Caco-2 (cell line): ENCODE data around the gene HOTAIR. TPM values are rescaled to one million over a fixed set of nuclear protein-coding genes. Genes with fewer than 3 reads are reported as not detected.
A peak's percentile ranks its signal among the peaks of the same experiment; 100 is the strongest.

Experiments used
- BruUV-seq: library from RNA; stranded (reverse); fragments of 400-500 nt; replicated peaks from 2 replicates; lab custom pipeline; 2021; lab: Mats Ljungman, UMichigan
- CTCF ChIA-PET: fragments of 300-600 bp; sonication (Branson Sonifier 250); formaldehyde crosslinking; loops from one replicate; lab custom pipeline; 2022; ENCODE audit warnings: antibody characterized with exemption; lab: Charles Lee
- POLR2A ChIA-PET: fragments of 300-600 bp; sonication (Branson Sonifier 250); formaldehyde crosslinking; loops from one replicate; lab custom pipeline; 2022; ENCODE audit warnings: antibody characterized with exemption; lab: Charles Lee
- DNase-seq, 2 experiments: peaks; one replicate each; pipeline versions ENCODE4 v3.0.0 to v3.0.0-alpha.2; 2020 to 2022
- H3K27me3 ChIP-seq: replicated peaks from 2 replicates; pipeline ENCODE4 v1.6.0; 2011; ENCODE audit warnings: low read length; ENCODE audit not compliant: control insufficient read depth, insufficient read depth
- H3K36me3 ChIP-seq: 2 replicates; pipeline ENCODE4 v1.5.1; 2011; ENCODE audit warnings: low read length; ENCODE audit not compliant: control insufficient read depth, insufficient read depth
- H3K4me1 ChIP-seq: fragments of 250-450 bp; sonication (Bioruptor Pico); 2 replicates; pipeline ENCODE4 v1.5.1; 2020; ENCODE audit warnings: mild to moderate bottlenecking
- H3K4me3 ChIP-seq: 2 replicates; pipeline ENCODE4 v1.5.1; 2011; ENCODE audit warnings: low read depth, mild to moderate bottlenecking, control low read depth, low read length
- H3K9me3 ChIP-seq: fragments of 250-450 bp; sonication (Bioruptor Pico); 2 replicates; pipeline ENCODE4 v1.5.1; 2020; ENCODE audit warnings: mild to moderate bottlenecking, moderate library complexity
- H3K27ac Mint-ChIP-seq: one replicate; pipeline ENCODE4 v1.8.0; 2022; ENCODE audit warnings: mixed read lengths; ENCODE audit not compliant: unreplicated experiment
- H3K27me3 Mint-ChIP-seq: one replicate; pipeline ENCODE4 v1.8.0; 2022; ENCODE audit warnings: mixed read lengths; ENCODE audit not compliant: insufficient read depth, unreplicated experiment
- H3K36me3 Mint-ChIP-seq: one replicate; pipeline ENCODE4 v1.8.0; 2022; ENCODE audit warnings: mild to moderate bottlenecking, mixed read lengths; ENCODE audit not compliant: insufficient read depth, unreplicated experiment
- H3K4me1 Mint-ChIP-seq: one replicate; pipeline ENCODE4 v1.8.0; 2022; ENCODE audit warnings: low read depth, mixed read lengths; ENCODE audit not compliant: unreplicated experiment
- H3K4me3 Mint-ChIP-seq: one replicate; pipeline ENCODE4 v1.8.0; 2022; ENCODE audit warnings: mild to moderate bottlenecking, moderate library complexity, mixed read lengths; ENCODE audit not compliant: unreplicated experiment
- H3K9me3 Mint-ChIP-seq: one replicate; pipeline ENCODE4 v1.8.0; 2022; ENCODE audit warnings: mixed read lengths; ENCODE audit not compliant: unreplicated experiment
- CTCF ChIP-seq, 2 experiments: fragments of 200-600 bp in 1 of 2; IDR thresholded peaks; 1 replicate in 1 of 2; 2 replicates in 1 of 2; pipeline versions ENCODE4 v1.5.1 to v1.8.0; 2011 to 2022; ENCODE audit warnings: antibody characterized with exemption in 1 of 2, control low read depth in 1 of 2, inconsistent platforms in 1 of 2, low read depth in 1 of 2, low read length in 1 of 2, mild to moderate bottlenecking in 1 of 2, moderate library complexity in 1 of 2; ENCODE audit not compliant: insufficient read depth in 1 of 2, severe bottlenecking in 1 of 2, unreplicated experiment in 1 of 2
- intact Hi-C: fragments of 100-400 bp; cut with micrococcal nuclease; formaldehyde crosslinking; loops from one replicate; pipeline ENCODE4 v1.10.0; 2022; ENCODE audit not compliant: unreplicated experiment
- total RNA-seq: library from RNA; stranded (reverse); gene quantifications from 2 replicates; pipeline ENCODE4 v1.2.3, GENCODE V29; 2022

Gene HOTAIR
- total RNA-seq, 1 experiment from 2014 or later: 1.9 TPM

GRCh38 chr12:53938326-53939140, 36.2 kb downstream of the HOTAIR start, which contains the start of gene HOXC13:
HOXC13 (plus strand) TSS chr12:53938831; CDS start chr12:53938907, 76 bp downstream.
- no peaks in the 10 kb centered on the region for H3K27me3 Mint-ChIP-seq
- H3K27me3 ChIP-seq: no peaks in the 10 kb centered on the region; the same call in 1 of the 2 replicates
- peak within 1 kb of the TSS; percentile 79 for H3K27ac Mint-ChIP-seq
- H3K4me1 ChIP-seq: no peaks in the 10 kb centered on the region
- TF ChIP-seq CTCF (IDR thresholded peaks at IDR 0.05; ENCODE audit: insufficient read depth in 1 of 2, low read depth in 1 of 2, low read length in 1 of 2, severe bottlenecking in 1 of 2, unreplicated experiment in 1 of 2): no peak
- DNase-seq: peak; percentile 100
- H3K36me3 ChIP-seq: no peaks in the 10 kb centered on the region
- CTCF ChIA-PET: interaction anchor here (0.5 to 4.3 kb wide), 14 partner anchors 12 to 886 kb away, joined by 3 to 18 read pairs (median 4); partner anchors contain the start of genes COPZ1, HOXC10, HOXC12 and TARBP2
- POLR2A ChIA-PET: interaction anchor here (0.6 to 0.9 kb wide), 4 partner anchors 14 to 89 kb away, joined by 3 to 7 read pairs (median 5); partner anchors contain the start of gene HOXC12
- H3K4me3 Mint-ChIP-seq: peak within 1 kb of the TSS; percentile 81
- peak within 1 kb of the TSS; percentile 93 for H3K4me3 ChIP-seq
- BruUV-seq: no TSS peak
- H3K9me3 ChIP-seq: no peaks in the 10 kb centered on the region
- peaks cover 21% of the 10 kb centered on the region for H3K4me1 Mint-ChIP-seq
- intact Hi-C loops: loop anchor here (1.0 to 5.0 kb wide), 5 partner anchors 11 to 171 kb away; partner anchors contain the start of gene HOXC12
- H3K9me3 Mint-ChIP-seq: no peaks in the 10 kb centered on the region
- H3K36me3 Mint-ChIP-seq: peaks cover 13% of the 10 kb centered on the region

GRCh38 chr12:53937596-53938325, 37.0 kb downstream of the HOTAIR start:
- H3K4me1 Mint-ChIP-seq: peaks cover 25% of the 10 kb centered on the region
- no peak for DNase-seq
- peaks cover 13% of the 10 kb centered on the region for H3K36me3 Mint-ChIP-seq
- no peaks in the 10 kb centered on the region for H3K27me3 Mint-ChIP-seq
- no peak for TF ChIP-seq CTCF (IDR thresholded peaks at IDR 0.05; ENCODE audit: insufficient read depth in 1 of 2, low read depth in 1 of 2, low read length in 1 of 2, severe bottlenecking in 1 of 2, unreplicated experiment in 1 of 2)
- ChIA-PET CTCF (interaction anchor here (1.0 to 4.3 kb wide), 10 partner anchors 13 to 462 kb away, joined by 3 to 18 read pairs (median 6); partner anchors contain the start of genes HOXC10 and HOXC12), POLR2A (interaction anchor here (0.7 to 0.9 kb wide), 2 partner anchors 15 to 16 kb away, joined by 5 read pairs; partner anchors contain the start of gene HOXC12)
- BruUV-seq: no TSS peak
- peak overlapping the region; percentile 60 for H3K4me3 ChIP-seq
- H3K9me3 Mint-ChIP-seq: no peaks in the 10 kb centered on the region
- peak overlapping the region; percentile 79 for H3K27ac Mint-ChIP-seq
- no peaks in the 10 kb centered on the region for H3K9me3 ChIP-seq
- H3K4me1 ChIP-seq: peaks cover 6% of the 10 kb centered on the region
- intact Hi-C loops: loop anchor here (1.0 to 5.0 kb wide), 4 partner anchors 17 to 170 kb away; partner anchors contain the start of gene HOXC12
- no peaks in the 10 kb centered on the region; the same call in 1 of the 2 replicates for H3K27me3 ChIP-seq
- H3K36me3 ChIP-seq: no peaks in the 10 kb centered on the region
- H3K4me3 Mint-ChIP-seq: peak overlapping the region; percentile 81
